ENCODE results near the gene RAB22A.

RAB22A gene

GRCh38 chr20:58305061-58305460, 4.5 kb upstream of the RAB22A start:
- no peak for DNase-seq

GRCh38 chr20:58306421-58307261, 2.9 kb upstream of the RAB22A start:
- peak in 1 of 2 donors; percentile 6 for DNase-seq

- no peak for DNase-seq
These were observed 2.2 kb upstream of the RAB22A start for GRCh38 chr20:58307270-58307669.

GRCh38 chr20:58308290-58308679, 1.2 kb upstream of the RAB22A start:
- no peak for DNase-seq

GRCh38 chr20:58308680-58309527, 611 bp upstream of the RAB22A start:
- DNase-seq, result peak in 1 of 2 donors; percentile 29

GRCh38 chr20:58310291-58310782, 822 bp downstream of the RAB22A start:
- DNase-seq, result no peak

DNA sequence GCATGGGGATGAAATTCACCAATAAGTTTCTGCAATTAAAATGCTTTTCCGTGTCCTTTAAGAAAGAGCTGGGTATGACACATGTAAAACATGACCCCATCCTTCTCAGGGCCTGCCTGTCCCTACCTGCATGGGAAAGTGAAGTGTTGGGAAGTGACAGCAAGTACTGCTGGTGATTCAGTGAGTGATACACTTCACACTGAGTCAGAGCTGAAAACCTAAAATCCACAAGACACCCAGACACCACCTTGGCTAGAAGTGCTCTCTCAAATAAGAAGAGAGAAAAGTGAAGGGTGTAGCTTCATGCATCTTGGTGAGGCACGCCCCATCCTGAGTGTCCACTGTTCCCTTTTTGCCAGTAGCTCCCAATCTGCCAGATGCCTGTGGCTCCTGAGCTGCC, 3.3 kb downstream of the RAB22A start:
- no peak for DNase-seq

- DNase-seq, result no peak
These were observed 3.9 kb downstream of the RAB22A start for GRCh38 chr20:58313396-58313795.

- DNase-seq, result no peak
These were observed 11.7 kb downstream of the RAB22A start for GRCh38 chr20:58321205-58321604.

DNA sequence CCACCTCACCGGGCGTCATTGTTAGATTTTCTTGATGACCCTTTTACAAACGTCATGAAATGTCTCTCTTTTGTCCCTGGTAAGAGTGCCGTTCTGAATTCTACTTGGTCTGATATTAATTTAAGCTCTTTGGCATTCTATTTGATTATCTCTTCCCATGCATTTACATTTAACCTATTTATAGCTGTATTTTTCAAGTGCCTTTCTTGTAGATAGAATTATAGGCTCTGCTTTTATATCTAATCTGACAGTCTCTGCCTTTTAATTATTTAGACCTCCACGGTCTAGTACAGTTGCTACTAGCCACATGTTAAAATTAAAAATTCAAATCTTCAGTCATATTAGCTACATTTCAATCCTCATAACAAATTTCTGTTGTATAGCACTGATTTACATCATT, 12.6 kb downstream of the RAB22A start:
- no peak for DNase-seq

DNA sequence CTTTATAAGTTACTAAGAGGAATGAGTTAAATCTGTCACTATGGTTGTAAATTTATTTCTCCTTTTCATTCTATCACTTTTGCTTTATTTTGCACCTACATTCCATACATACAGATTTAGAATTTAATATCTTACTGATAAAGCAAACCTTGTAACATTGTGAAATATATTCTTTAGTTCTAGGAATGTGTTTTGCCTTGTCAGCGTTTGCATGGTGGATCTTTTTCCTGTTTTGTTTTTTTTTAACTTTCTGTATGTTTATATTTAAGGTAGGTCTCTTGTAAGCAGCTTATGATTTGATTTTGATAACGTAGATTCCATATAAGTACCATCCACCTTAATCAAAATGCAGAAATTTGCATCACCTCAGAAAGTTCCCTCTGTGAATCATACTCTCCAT, 16.4 kb downstream of the RAB22A start:
- no peak for DNase-seq

DNA sequence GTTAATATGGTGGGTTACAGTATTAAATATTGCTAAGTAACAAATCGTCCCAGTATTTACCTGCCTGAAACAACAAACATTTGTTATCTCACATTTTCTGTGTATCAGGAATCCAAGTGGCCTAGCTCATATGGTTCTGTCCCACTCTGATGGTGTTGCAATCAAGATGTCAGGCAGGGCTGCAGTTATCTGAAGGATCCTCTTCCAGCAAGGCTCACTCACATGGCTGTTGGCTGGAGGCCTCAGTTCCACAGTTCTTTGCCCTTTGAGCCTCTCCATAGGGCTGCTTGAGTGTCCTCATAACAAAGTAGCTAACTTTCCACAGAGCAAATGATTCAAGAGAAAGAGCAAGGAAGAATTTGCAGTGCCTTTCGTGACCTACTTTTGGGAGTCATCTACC, 17.7 kb downstream of the RAB22A start:
- DNase-seq, result no peak

DNA sequence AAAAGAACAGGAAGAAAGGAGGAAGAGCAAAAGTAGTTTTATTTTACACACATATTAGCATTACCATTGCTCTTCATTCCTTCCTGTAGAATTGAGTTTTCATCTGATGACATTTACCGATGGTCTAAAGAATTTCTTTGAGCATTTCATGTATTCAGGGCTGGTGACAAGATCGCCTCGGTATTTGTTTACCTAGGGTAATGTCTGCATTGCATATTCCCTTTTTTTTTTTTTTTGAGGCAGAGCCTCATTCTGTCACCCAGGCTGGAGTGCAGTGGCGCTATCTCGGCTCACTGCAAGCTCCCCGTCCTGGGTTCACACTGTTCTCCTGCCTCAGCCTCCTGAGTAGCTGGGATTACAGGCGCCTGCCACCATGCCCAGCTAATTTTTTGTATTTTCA, 19.3 kb downstream of the RAB22A start:
- DNase-seq, result no peak

- no peak for DNase-seq
These were observed 20.2 kb downstream of the RAB22A start for GRCh38 chr20:58329711-58330110.

DNA sequence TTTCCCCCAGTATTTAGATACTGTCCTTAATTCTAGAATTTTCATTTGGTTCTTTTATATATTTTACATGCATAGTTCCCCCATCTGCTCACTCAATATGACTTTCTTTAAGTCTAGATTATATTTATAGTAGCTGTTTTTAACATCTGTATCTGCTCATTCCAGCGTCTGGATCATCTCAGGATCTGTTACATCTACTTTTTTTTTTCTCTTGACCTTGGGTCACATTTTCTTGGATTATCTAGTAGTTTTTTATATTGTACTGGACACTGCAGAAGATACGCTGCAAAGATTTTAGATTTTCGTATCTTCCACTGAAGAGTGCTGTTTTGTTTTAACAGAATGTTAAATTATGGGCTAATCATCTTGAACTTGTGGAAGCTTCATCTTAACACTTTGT, 20.7 kb downstream of the RAB22A start:
- no peak for DNase-seq

DNA sequence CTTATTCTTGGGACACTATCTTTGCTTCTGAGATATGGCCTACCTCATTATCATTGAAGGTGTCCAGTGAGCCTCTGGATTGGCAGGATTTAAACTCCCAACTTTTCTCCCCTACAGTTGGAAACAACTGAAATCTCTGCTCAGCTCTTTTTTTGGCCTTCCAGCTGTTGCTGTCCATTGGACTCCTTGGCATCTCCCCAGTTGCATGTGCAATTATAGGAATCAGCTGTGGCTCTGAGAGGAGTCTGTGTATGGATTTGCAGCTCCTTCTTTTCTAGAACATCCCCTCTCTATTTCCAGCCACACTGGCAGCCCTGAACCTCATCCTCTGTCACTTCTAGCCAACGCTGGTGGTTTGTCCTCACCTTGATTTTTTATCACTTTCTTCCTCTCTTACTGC, 21.2 kb downstream of the RAB22A start:
- no peak for DNase-seq

DNA sequence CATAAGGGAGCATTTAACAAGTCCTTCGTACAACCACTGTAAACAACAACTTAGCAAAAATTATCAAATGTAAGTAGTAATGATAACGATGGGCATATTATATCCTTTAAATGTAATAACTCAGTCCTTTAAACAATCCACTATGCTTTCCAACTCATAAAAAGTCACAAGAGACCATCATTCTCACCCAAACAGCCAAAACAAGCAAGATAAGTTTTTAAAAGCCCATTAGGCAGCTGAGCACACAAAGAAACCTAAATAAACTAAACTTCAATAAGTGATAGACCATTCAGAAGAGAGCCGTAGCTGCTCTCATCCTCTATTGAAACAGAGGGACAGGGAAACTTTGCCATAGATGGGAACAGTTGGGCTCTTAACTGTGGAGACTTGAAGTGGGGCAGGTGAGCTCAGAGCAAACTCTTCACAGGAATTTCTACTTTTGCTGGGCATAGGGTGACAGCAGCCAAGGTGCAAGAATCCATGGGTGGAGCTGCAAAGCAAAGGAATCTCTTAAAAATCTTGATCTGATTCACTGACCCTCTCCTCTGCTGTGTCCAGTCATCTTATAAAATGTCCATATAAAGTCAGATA, 22.5 kb downstream of the RAB22A start:
- DNase-seq, result no peak

DNA sequence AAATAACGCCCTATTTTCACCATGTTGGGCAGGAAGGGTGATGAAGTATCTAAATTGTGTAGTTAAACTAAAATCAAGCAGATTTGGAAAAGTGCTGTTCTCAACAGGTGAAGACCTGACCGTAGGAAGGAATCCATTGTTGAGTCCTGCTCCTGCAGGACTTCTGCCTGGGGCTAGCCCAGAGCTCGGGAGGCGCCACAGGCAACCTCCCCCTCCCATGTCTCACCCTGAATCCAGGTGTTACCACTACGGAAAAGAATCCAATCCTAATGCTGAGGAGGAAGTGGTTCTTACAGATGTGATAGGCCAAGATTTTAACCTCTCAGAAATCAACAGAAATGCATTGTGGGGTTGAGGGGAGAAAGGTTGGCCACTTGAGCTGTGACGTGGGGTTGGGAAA, 30.2 kb downstream of the RAB22A start:
- DNase-seq, result no peak

DNA sequence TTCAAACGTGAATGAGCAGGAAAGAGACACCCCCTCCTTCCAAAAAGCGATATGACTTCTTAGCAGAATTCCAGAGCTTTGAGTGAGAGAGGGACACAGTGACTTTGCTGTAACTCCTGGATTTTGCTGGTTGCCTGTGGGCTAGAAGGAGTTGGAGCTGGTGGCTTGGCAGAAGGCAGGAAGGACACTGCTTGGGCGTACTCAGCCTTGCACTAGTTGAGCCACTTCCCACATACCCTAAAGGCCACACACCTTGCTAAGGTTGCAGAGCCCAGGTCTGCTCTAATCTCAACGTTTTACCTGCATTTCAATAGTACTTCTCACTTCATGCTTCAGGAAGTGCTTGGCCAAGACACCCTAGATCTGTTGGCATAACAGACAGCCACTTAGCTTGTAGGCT, 30.6 kb downstream of the RAB22A start:
- DNase-seq, result no peak

- no peak for DNase-seq
These were observed 31.3 kb downstream of the RAB22A start for GRCh38 chr20:58340853-58341252.

GRCh38 chr20:58342104-58342945, 32.8 kb downstream of the RAB22A start:
- DNase-seq, result no peak

GRCh38 chr20:58344741-58345140, 35.2 kb downstream of the RAB22A start:
- no peak for DNase-seq

DNA sequence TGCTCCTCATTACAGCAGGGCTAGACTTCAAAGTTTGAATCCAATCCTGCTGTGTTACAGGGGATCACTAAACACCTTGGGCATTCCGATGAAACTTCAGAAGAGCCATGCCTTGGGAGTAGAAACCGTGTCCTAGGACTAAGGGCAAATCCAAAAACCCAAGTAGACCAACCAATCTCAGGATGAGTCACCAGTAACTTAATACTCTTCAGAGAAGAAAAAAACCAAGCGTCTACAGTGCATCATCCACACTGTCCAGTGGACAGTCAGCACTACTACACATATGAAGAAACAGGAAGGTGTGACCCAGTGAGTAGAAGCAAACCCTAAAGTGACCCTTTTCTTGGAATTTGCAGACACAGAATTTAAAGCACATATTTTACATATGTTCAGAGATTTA, 40.1 kb downstream of the RAB22A start:
- no peak for DNase-seq

Data from hippocampal formation (tissue), 2 donors.